Esophagus squamous epithelium (tissue), 5 donors: ENCODE measurements around the gene PUS10. TPM values are rescaled to one million over a fixed set of nuclear protein-coding genes. Genes with fewer than 3 reads are reported as not detected.

Experiments
- DNase-seq: peaks from one replicate; lab custom pipeline; 2025; lab: John Stamatoyannopoulos, UW
- H3K27ac ChIP-seq, 4 donors: fragments of 200-600 bp; sonication (generic); one replicate each; pipeline ENCODE4 v1.5.1; 2016 to 2019; ENCODE audit warnings: mild to moderate bottlenecking in 1 of 4
- H3K27me3 ChIP-seq, 4 donors: fragments of 200-600 bp; sonication (generic); 1 replicate in 3 of 4; 2 replicates in 1 of 4; pipeline versions ENCODE4 v1.5.1 to v1.6.0; 2017 to 2021; ENCODE audit warnings: antibody characterized with exemption in 1 of 4
- H3K36me3 ChIP-seq, 3 donors: fragments of 200-600 bp; sonication (generic); one replicate each; pipeline ENCODE4 v1.5.1; 2016 to 2019
- H3K4me1 ChIP-seq, 3 donors: fragments of 200-600 bp; sonication (generic); one replicate each; pipeline ENCODE4 v1.5.1; 2017 to 2019
- H3K4me3 ChIP-seq, 4 donors: fragments of 200-600 bp; sonication (generic); 1 replicate in 3 of 4; 2 replicates in 1 of 4; pipeline ENCODE4 v1.5.1; 2016 to 2019; ENCODE audit warnings: mild to moderate bottlenecking in 2 of 4, moderate library complexity in 1 of 4
- H3K9me3 ChIP-seq, 3 donors: fragments of 200-600 bp; sonication (generic); one replicate each; pipeline ENCODE4 v1.5.1; 2016 to 2019
- CTCF ChIP-seq, 6 experiments: fragments of 450-650 bp in 4 of 6; fragments of 200-600 bp in 2 of 6; sonication (generic) in 2 of 6; IDR thresholded peaks; one replicate each; pipeline ENCODE4 v1.5.1; 2016 to 2019; ENCODE audit warnings: antibody characterized with exemption in 6 of 6, mild to moderate bottlenecking in 4 of 6, moderate library complexity in 4 of 6
- POLR2A ChIP-seq, 4 donors: fragments of 450-650 bp; IDR thresholded peaks; one replicate each; pipeline ENCODE4 v1.6.1; 2017; ENCODE audit warnings: antibody characterized with exemption in 4 of 4, mild to moderate bottlenecking in 4 of 4, moderate library complexity in 3 of 4
- WGBS, 2 donors: methylation state at CpG; one replicate each; pipeline ENCODE4 v1.1.5; 2018; 5-methylcytosine and 5-hydroxymethylcytosine counted together
- intact Hi-C: fragments of 100-400 bp; cut with DNase I; formaldehyde crosslinking; loops from one replicate; pipeline ENCODE4 v1.15.0; 2022
- total RNA-seq, 4 donors: library from RNA; depleted of rRNA; stranded (reverse); fragments of >200 nt; gene quantifications; one replicate each; pipeline ENCODE4 v1.1.0, GENCODE V29; 2016
- donor health status: DM: yes; HTN: yes; CAD: no.

PUS10 gene
- total RNA-seq, 4 donors from 2014 or later: 3.7 to 9.1 (median 5.4) TPM

GRCh38 chr2:60962528-60962927 lies 55.5 kb downstream of the PUS10 start:
- H3K4me1 ChIP-seq: peaks cover 9 to 87% (median 16%) of the 10 kb centered on the region in 3 donors
- WGBS, 2 donors: 56 to 58% methylated on average over 2 of the region's 2 CpGs

DNA sequence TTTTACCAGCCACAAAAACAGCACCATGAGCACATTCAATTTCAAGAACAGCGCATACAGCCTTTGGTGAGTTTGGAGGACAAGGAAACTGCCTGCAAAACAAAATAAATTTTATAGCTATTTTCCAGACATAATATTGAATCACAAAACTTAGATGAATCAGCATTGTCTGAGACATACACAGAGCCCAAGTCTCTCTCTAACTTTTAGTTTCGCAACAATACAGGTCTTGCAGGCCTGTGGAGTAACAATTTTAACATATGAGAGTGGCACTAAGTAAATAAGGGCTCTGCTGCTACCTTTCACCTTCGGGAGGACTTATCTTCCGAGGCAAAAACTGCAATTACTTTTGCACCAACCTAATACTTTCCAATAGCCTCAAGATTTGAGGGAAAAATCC lies 56.6 kb downstream of the PUS10 start:
- H3K4me1 ChIP-seq: peaks cover 9 to 95% (median 20%) of the 10 kb centered on the region in 3 donors
- no peaks in the 10 kb centered on the region for H3K9me3 ChIP-seq
- 41 to 66% methylated on average over 4 of the region's 4 CpGs for WGBS, 2 donors
- no peak for DNase-seq
- no peak for TF ChIP-seq POLR2A (IDR thresholded peaks at IDR 0.05)
- no peak for TF ChIP-seq CTCF (IDR thresholded peaks at IDR 0.05)
- H3K36me3 ChIP-seq: no peaks in the 10 kb centered on the region
- H3K27me3 ChIP-seq: no peaks in the 10 kb centered on the region
- peak overlapping the region; percentile 40 to 89 (median 64) for H3K27ac ChIP-seq
- H3K4me3 ChIP-seq: no peak overlapping the region
- intact Hi-C loops: no loop called here

More at GRCh38 chr2:60962528-60962927, 55.5 kb downstream of the PUS10 start:
- DNase-seq: no peak
- Histone ChIP-seq H3K27ac (peak overlapping the region in 2 of 4 donors; percentile 61 to 89), H3K4me3 (no peak overlapping the region), H3K36me3 (no peaks in the 10 kb centered on the region), H3K9me3 (no peaks in the 10 kb centered on the region), H3K27me3 (no peaks in the 10 kb centered on the region)
- intact Hi-C loops: no loop called here
- TF ChIP-seq CTCF (IDR thresholded peaks at IDR 0.05): no peak

GRCh38 chr2:60960706-60961105 lies 57.3 kb downstream of the PUS10 start:
- H3K9me3 ChIP-seq: no peaks in the 10 kb centered on the region
- no peaks in the 10 kb centered on the region for H3K36me3 ChIP-seq
- H3K4me3 ChIP-seq: no peak overlapping the region
- H3K27ac ChIP-seq: peak overlapping the region; percentile 40 to 89 (median 78)
- no peak for DNase-seq
- H3K4me1 ChIP-seq: peaks cover 9 to 89% (median 20%) of the 10 kb centered on the region in 3 donors
- no peaks in the 10 kb centered on the region for H3K27me3 ChIP-seq
- TF ChIP-seq CTCF (IDR thresholded peaks at IDR 0.05) (no peak), POLR2A (IDR thresholded peaks at IDR 0.05) (no peak)
- whole genome bisulfite sequencing, 2 donors: 30 to 71% methylated on average over 1 of the region's 1 CpG
- intact Hi-C loops: no loop called here

- TF ChIP-seq CTCF (IDR thresholded peaks at IDR 0.05) (no peak), POLR2A (IDR thresholded peaks at IDR 0.05) (no peak)
- Histone ChIP-seq H3K36me3 (no peaks in the 10 kb centered on the region), H3K27me3 (no peaks in the 10 kb centered on the region), H3K4me3 (no peak overlapping the region), H3K27ac (peak overlapping the region; percentile 80 to 89 (median 86)), H3K9me3 (no peaks in the 10 kb centered on the region), H3K4me1 (peaks cover 9 to 77% (median 20%) of the 10 kb centered on the region in 3 donors)
- DNase-seq: no peak
- 92 to 94% methylated on average over 7 of the region's 7 CpGs for WGBS, 2 donors
- intact Hi-C loops: no loop called here
Observed at GRCh38 chr2:60959501-60959900, 58.6 kb downstream of the PUS10 start.

DNA sequence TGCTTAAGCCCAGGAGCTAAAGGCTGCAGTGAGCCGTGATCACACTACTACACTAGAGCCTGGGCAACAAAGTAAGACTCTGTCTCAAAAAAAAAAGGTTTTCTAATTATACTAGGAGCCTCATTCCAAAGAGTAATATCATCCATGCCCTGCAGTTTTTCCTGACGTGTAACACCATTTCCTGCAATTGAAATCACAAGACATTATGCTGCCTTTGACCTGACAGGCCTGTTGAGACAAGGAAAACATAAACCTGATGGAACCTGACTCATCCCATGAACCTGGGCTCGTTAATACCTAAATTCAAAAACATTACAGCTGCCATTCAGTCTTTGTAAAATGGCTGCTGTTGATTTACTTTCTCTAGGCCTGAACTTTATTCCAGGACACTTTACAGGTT lies 59.3 kb downstream of the PUS10 start:
- peak overlapping the region; percentile 80 to 89 (median 86) for H3K27ac ChIP-seq
- no peak for DNase-seq
- WGBS, 2 donors: 36 to 55% methylated on average over 3 of the region's 3 CpGs
- H3K9me3 ChIP-seq: no peaks in the 10 kb centered on the region
- TF ChIP-seq CTCF (IDR thresholded peaks at IDR 0.05) (no peak), POLR2A (IDR thresholded peaks at IDR 0.05) (no peak)
- peaks cover 9 to 70% (median 20%) of the 10 kb centered on the region in 3 donors for H3K4me1 ChIP-seq
- H3K4me3 ChIP-seq: no peak overlapping the region
- H3K27me3 ChIP-seq: no peaks in the 10 kb centered on the region
- H3K36me3 ChIP-seq: peaks cover 0 to 6% (median 0%) of the 10 kb centered on the region in 3 donors
- intact Hi-C loops: no loop called here
